RWPE1 (cell line): ENCODE data around the gene SLC26A1.

Experiments used
- CTCF ChIA-PET: fragments of 350-600 bp; sonication (Branson Sonifier 250); formaldehyde crosslinking; extraction: SDS; loops from one replicate; lab custom pipeline; 2021; lab: Yijun Ruan, JAX
- POLR2A ChIA-PET: fragments of 400-600 bp; formaldehyde crosslinking; extraction: SDS; loops from one replicate; lab custom pipeline; 2020; ENCODE audit warnings: antibody characterized with exemption; ENCODE audit not compliant: low non-redundant PET; lab: Yijun Ruan, JAX
- DNase-seq: peaks from one replicate; pipeline ENCODE4 v3.0.0; 2012; ENCODE audit warnings: low spot score
- H3K27ac ChIP-seq: fragments of 450-650 bp; 2 replicates; pipeline ENCODE4 v1.5.1; 2017
- CTCF ChIP-seq: fragments of 450-650 bp; conservative IDR thresholded peaks from 2 replicates; pipeline ENCODE4 v1.5.1; 2017; ENCODE audit warnings: low read depth, mild to moderate bottlenecking

The SLC26A1 gene

DNA sequence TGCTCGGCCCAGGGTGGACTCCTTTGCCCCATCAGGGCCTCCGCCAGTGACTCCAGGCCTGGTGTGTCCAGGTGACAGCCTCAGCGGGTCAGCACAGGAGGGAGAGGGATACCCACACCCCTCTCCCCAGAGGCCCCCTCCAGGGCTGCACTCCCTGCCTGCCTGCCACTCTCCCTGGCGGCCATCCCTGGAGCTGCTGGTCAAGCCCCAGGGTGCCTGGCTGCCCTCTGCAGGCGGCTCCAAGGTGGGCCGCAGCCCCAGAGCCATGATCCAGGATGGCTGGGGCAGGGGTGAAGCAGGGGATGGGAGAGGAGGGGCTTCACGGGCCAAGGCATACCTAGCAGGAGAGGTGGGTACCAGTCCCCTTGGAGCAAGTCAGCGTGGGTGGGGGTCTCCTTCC is 22.0 kb upstream of the SLC26A1 start:
- no peak for TF ChIP-seq CTCF
- CTCF ChIA-PET, result no interaction called here
- POLR2A ChIA-PET, result no interaction called here
- H3K27ac ChIP-seq, result peak overlapping the region; percentile 3; the same call in 1 of the 2 replicates
- no peak for DNase-seq

GRCh38 chr4:1014291-1015167 is 21.3 kb upstream of the SLC26A1 start:
- TF ChIP-seq CTCF, result no peak
- ChIA-PET POLR2A (no interaction called here), CTCF (no interaction called here)
- DNase-seq, result no peak
- H3K27ac ChIP-seq, result peak overlapping the region; percentile 84; the same call in 1 of the 2 replicates

- CTCF ChIA-PET, result interaction anchor here (0.6 kb wide), 1 partner anchor 270 kb away, joined by 3 read pairs; no protein-coding TSS in a partner anchor
- POLR2A ChIA-PET, result no interaction called here
- no peak for DNase-seq
- TF ChIP-seq CTCF, result no peak
- H3K27ac ChIP-seq, result peak overlapping the region; percentile 84
Observed at GRCh38 chr4:1013225-1014073, 20.2 kb upstream of the SLC26A1 start.

- ChIA-PET CTCF (interaction anchor here (0.6 kb wide), 2 partner anchors 270 to 272 kb away, joined by 3 read pairs; no protein-coding TSS in a partner anchor), POLR2A (no interaction called here)
- peak; percentile 31 for DNase-seq
- H3K27ac ChIP-seq, result peak overlapping the region; percentile 84
- no peak for TF ChIP-seq CTCF
Observed at GRCh38 chr4:1012034-1012739, 19.0 kb upstream of the SLC26A1 start.

GRCh38 chr4:1011666-1012033 is 18.4 kb upstream of the SLC26A1 start:
- ChIA-PET POLR2A (no interaction called here), CTCF (no interaction called here)
- TF ChIP-seq CTCF, result no peak
- H3K27ac ChIP-seq, result peak overlapping the region; percentile 84
- no peak for DNase-seq
